NK-92 treated with Interleukin-12 subunit alpha and Interleukin-12 subunit beta, amount 100 ng/mL, for 24 hours (cell line): ENCODE results near the gene WFIKKN2.

Experiments used
- DNase-seq: peaks from one replicate; lab custom pipeline; 2025; lab: John Stamatoyannopoulos, UW

WFIKKN2 gene

DNA sequence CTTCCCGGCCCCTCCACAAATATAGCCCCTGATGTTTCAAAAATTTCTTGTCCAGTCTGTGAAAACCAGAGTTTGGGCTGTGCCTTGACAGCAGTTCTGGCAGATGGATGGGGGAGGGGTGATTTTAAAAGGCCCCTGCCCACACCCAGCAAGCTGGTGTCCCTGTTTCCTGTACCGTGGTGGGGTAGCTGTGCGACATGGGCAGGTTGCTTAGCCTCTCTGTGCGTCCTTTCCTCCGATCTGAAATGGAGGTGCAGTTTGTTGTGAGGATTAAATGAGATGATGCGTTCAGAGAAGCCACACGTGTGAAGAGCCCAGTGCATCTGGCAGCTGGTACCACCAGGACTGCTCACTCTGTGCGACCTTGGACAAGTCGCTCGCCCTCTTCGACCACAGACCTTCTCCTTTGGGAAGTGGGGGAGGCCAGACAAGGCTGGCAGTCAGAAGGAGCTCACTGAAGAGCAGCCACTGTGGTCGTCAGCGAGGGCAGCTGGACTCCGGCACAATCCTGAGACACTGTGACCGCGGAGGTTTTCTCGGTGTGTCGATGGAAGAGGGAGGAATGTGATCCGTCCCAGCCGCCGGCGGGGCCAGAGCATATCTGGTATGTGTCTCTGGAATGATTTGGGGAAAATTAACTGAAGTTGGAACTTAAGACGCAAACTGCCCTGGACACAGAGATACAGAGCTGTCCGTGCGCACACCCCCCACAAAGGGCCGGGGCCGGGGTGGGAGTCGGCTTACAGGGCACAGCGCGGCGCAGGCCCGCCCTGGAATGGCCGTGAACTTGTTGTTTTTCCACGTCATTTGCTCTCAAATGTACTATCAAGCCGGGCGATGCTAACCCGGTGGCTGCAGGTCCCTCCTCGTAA, 721 bp upstream of the WFIKKN2 start:
- DNase-seq = no peak

GRCh38 chr17:50836826-50837225, 1.4 kb downstream of the WFIKKN2 start:
- DNase-seq = no peak

DNA sequence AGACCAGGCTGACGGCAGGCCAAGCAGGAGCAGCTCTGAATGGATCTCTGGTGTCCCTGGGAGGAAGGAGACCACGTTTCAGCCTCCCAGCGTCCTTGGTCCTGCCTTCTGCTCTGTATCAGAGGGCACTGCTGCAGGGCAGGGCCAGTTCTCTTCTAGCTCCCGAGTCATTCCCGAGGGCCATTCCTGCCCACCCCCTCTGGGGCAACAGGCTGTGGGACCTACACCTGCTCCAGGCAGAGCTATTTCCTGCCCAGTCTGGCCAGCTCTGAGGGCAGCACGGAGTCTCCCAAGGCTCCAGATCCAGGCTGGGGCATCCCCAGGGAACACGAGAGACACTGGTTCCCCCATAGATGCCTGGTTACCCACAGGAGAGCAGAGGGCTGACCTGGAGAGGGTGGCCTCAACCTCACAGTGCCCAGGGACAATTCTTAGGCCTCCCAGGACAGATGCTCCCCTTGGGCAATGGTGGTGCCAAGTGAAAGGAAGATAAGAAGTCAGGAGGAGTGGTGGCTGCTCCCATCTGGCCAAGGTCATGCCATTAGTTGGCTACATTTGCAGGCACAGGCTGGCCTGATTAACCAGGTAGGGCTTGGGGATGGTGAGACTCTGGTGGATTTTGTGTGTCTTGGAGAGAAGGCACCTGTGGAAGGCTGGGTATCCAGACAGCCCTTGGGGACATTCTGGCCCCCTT, 2.0 kb downstream of the WFIKKN2 start:
- no peak for DNase-seq

DNA sequence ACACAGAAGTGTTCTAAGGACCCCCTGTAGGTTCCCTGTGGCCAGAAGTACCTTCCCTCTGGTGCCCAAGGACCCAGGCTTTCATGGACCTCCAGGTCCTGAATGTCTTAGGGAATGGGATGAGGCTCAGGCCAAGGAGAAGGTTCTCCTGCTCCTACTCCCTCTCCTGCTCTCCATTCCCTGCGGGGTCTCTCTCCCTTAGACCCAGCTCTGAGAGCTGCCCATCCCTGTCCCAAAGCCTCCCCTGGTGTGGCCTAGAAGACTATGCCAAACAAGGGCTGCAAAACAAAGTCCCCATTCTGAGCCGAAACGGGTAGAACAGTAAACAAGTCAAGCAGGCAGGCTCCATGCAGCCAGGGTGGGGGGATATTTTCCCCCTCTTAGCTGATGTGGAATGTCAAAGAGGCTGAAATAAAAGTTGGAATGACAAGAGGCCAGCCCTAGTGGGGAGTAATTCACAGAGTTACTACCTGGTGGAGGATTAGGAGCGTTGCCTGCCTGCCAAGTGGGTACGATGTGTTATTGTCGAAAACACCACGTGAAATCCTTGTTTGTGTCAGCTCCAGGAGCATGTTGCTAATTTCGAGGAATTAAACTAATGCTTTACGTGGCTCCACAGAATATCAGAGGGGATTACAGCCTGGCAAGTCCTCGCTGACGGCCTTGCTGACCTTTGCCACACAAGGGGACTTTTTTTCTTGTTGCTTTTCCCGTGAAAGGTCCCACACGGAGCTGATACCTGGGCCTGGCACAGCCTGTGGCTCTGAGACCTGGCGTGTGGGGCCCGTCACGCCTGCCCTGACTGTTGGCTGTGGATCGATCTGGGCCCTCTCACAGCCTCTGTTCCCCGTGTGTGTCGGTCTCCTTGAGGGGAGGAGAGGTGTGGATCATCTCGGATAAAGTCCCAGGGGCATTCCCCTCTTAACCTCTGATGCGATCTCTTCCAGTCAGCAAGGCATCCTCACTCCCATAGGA, 2.9 kb downstream of the WFIKKN2 start:
- DNase-seq = no peak

DNA sequence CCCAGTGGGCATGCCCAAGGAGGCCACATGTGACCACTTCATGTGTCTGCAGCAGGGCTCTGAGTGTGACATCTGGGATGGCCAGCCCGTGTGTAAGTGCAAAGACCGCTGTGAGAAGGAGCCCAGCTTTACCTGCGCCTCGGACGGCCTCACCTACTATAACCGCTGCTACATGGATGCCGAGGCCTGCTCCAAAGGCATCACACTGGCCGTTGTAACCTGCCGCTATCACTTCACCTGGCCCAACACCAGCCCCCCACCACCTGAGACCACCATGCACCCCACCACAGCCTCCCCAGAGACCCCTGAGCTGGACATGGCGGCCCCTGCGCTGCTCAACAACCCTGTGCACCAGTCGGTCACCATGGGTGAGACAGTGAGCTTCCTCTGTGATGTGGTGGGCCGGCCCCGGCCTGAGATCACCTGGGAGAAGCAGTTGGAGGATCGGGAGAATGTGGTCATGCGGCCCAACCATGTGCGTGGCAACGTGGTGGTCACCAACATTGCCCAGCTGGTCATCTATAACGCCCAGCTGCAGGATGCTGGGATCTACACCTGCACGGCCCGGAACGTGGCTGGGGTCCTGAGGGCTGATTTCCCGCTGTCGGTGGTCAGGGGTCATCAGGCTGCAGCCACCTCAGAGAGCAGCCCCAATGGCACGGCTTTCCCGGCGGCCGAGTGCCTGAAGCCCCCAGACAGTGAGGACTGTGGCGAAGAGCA, 4.4 kb downstream of the WFIKKN2 start:
- no peak for DNase-seq

- DNase-seq = no peak
These were observed 5.0 kb downstream of the WFIKKN2 start for GRCh38 chr17:50840311-50840851.

DNA sequence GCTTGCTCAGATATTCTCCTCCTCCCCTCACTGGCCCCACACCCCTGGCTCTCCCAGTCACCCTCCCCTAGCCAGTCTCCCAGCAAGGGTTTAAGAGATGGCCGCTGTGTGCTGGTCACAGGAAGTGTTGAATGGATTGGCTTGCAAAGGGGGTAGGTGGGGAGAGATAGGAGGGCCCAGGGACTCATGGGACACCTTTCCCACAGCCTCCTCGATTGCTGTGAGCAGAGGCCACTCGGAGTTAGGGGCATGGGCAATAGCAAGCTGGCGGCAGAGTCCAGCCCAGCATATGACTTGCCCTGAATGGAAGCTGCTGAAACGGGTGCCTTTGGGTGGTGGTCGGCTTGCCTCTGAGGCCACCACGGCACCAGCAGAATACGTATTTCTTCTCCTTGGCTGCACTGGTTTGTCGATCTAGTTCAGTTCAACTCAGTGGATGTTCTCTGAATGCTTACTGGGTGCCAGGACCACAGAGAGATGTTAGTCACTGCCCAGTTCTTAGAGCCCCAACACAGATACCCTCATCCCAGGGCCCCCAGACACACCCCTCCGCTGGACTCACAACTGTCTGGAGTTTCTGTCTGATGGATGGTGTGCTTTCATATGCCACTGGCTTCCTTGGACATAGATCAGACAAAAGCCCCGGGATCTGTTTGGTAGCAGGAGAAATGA, 6.0 kb downstream of the WFIKKN2 start:
- DNase-seq = no peak

DNA sequence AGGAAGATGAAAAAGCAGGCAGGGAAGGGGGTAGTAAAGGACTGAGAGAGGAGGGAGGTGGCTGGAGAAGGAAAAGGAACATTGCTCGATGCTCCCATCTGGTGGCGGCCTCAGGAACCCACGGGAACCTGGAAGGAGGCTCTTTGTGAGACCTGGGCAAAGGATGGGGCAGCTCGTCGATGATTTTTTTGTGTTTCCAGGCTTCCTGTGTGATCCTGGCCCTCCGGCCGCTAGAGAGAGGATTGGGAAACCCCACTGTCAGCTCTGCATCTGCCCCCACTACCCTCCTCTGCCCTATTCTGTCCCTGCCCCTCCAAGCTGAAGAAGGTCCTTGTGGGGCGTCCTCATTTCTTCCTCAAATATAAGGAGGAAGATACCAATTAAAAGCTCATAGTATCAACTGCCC, 6.6 kb downstream of the WFIKKN2 start:
- DNase-seq = no peak

DNA sequence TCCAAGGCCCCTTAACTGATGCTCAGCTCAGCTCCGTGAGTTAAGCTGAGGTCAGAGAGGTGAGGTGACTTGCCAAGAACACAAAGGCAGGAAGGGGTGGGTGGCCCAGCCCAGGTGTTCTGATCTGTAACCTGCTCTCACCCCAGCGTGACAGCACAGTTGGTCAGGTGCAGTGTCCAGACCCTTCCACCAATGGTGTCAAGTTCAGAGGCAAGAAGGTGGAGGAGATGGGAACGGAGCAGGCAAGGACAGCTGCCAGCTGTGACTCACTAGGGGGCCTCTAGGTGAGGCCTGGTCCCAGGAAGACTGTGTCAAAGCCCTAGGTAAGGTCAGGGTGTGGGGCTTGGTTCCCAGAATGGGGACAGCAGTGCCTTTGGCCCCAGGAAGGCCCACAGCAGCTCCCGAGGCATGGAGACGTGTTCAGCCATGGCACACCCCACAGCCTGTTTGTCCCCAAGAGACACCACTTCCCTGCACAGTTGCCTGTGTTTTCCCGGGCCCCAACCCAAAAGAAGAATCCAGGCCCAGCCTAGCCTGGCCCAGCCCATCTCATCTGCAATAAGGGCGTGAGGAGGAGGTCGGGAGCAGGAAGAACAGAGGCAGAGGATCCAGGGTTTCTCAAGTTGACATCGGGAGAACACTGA, 7.2 kb downstream of the WFIKKN2 start:
- no peak for DNase-seq

GRCh38 chr17:50843150-50843905, 7.9 kb downstream of the WFIKKN2 start:
- DNase-seq = no peak

GRCh38 chr17:50844117-50844700, 8.8 kb downstream of the WFIKKN2 start:
- no peak for DNase-seq

GRCh38 chr17:50845240-50846147, 10.1 kb downstream of the WFIKKN2 start:
- no peak for DNase-seq

- no peak for DNase-seq
These were observed 12.2 kb downstream of the WFIKKN2 start for GRCh38 chr17:50847566-50847965.

DNA sequence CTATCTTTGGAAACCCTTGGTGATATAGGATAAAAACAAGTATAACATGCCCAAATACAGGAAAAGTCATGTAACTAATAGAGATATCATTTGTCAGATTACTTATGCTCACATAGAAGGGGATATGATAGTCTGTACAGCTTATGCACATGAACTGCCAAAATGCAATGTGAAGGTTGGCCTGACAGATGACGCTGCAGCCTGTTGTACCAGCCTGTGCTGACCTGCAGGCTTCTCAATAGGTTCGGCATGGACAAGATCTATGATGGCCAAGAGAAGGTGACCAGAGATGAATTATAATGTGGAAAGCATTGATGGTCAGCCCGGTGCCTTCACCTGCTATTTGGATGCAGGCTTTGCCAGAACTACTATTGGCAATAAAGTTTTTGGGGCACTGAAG, 12.7 kb downstream of the WFIKKN2 start:
- DNase-seq = no peak

DNA sequence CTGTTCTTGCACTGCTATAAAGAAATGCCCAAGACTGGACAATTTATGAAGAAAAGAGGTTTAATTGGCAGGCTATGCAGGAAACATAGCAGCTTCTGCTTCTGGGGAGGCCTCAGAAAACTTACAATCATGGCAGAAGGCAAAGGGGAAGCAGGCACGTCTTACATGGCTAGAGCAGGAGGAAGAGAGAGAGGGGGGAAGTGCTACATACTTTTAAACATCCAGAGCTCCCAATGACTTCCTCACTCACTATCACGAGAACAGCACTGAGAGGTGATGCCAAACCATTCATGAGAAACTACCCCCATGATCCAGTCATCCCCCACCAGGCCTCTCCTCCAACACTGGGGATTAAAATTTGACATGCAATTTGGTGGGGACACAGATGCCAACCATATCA, 13.3 kb downstream of the WFIKKN2 start:
- DNase-seq = no peak

- no peak for DNase-seq
These were observed 15.3 kb downstream of the WFIKKN2 start for GRCh38 chr17:50850640-50851039.

- no peak for DNase-seq
These were observed 17.7 kb downstream of the WFIKKN2 start for GRCh38 chr17:50853015-50853615.

- DNase-seq = no peak
These were observed 18.4 kb downstream of the WFIKKN2 start for GRCh38 chr17:50853781-50854180.
